Measurements from ENCODE around the gene UNC93A. TPM values are rescaled to one million over a fixed set of nuclear protein-coding genes. Genes with fewer than 3 reads are reported as not detected.
"Not testable (repeated sequence)": the region's sequence is repeated elsewhere in the genome, so short reads cannot be mapped to it uniquely, and the experiment has no call there.

Gene UNC93A
- total and polyA plus RNA-seq, 7 donors: not detected

- DNase-seq: no peak
- TF ChIP-seq CTCF (IDR thresholded peaks at IDR 0.05): no peak
- no peaks in the 10 kb centered on the region for H3K4me1 ChIP-seq
- ATAC-seq: no peak
- no peaks in the 10 kb centered on the region for H3K9me3 ChIP-seq
- 63 to 74% (median 63%) methylated on average over 15 of the region's 15 CpGs for WGBS, 3 donors
- H3K27me3 ChIP-seq (ENCODE audit: insufficient read depth in 3 of 3, low read length in 2 of 3): peaks cover 0 to 5% (median 0%) of the 10 kb centered on the region in 3 donors
- intact Hi-C loops (cut with DNase I): no loop called here
- H3K4me3 ChIP-seq: no peak overlapping the region
- no peak overlapping the region for H3K27ac ChIP-seq
- no peaks in the 10 kb centered on the region for H3K36me3 ChIP-seq (ENCODE audit: insufficient read depth in 1 of 2, low read depth in 1 of 2)
These were observed 5.9 kb upstream of the UNC93A start for GRCh38 chr6:167285077-167285770.

GRCh38 chr6:167287513-167288048, 3.5 kb upstream of the UNC93A start:
- no peak for TF ChIP-seq CTCF (IDR thresholded peaks at IDR 0.05)
- 90 to 92% (median 90%) methylated on average over 13 of the region's 13 CpGs for WGBS, 3 donors
- Histone ChIP-seq H3K27me3 (ENCODE audit: insufficient read depth in 3 of 3, low read length in 2 of 3) (no peaks in the 10 kb centered on the region), H3K9me3 (no peaks in the 10 kb centered on the region), H3K27ac (no peak overlapping the region), H3K4me3 (no peak overlapping the region), H3K4me1 (no peaks in the 10 kb centered on the region), H3K36me3 (ENCODE audit: insufficient read depth in 1 of 2, low read depth in 1 of 2) (no peaks in the 10 kb centered on the region)
- intact Hi-C loops (cut with DNase I): no loop called here
- DNase-seq: no peak
- no peak for ATAC-seq

GRCh38 chr6:167288591-167289225, 2.4 kb upstream of the UNC93A start:
- H3K27ac ChIP-seq; H3K4me3 ChIP-seq; H3K27me3 ChIP-seq (ENCODE audit: insufficient read depth in 3 of 3, low read length in 2 of 3); intact Hi-C loops (cut with DNase I); H3K4me1 ChIP-seq; H3K9me3 ChIP-seq; DNase-seq; H3K36me3 ChIP-seq (ENCODE audit: insufficient read depth in 1 of 2, low read depth in 1 of 2): not testable (repeated sequence)
- ATAC-seq: peak; percentile 65 to 82 (median 71)
- WGBS, 3 donors: 16 to 28% (median 22%) methylated on average over 10 to 14 of the region's 14 CpGs
- peak; percentile 63 for TF ChIP-seq CTCF (IDR thresholded peaks at IDR 0.05)

GRCh38 chr6:167289291-167289690, 1.8 kb upstream of the UNC93A start:
- H3K27ac ChIP-seq; DNase-seq; H3K27me3 ChIP-seq (ENCODE audit: insufficient read depth in 3 of 3, low read length in 2 of 3); H3K9me3 ChIP-seq; H3K4me3 ChIP-seq; H3K36me3 ChIP-seq (ENCODE audit: insufficient read depth in 1 of 2, low read depth in 1 of 2); ATAC-seq; H3K4me1 ChIP-seq; intact Hi-C loops (cut with DNase I): not testable (repeated sequence)
- 75 to 96% (median 85%) methylated on average over 1 of the region's 2 CpGs for WGBS, 3 donors

GRCh38 chr6:167291623-167292300, 647 bp downstream of the UNC93A start:
- intact Hi-C loops (cut with DNase I): loop anchor here (5.0 to 10.0 kb wide), 2 partner anchors 74 to 517 kb away; no protein-coding TSS in a partner anchor
- Histone ChIP-seq H3K27me3 (ENCODE audit: insufficient read depth in 3 of 3, low read length in 2 of 3) (peaks cover 0 to 8% (median 0%) of the 10 kb centered on the region in 3 donors), H3K4me3 (no peak overlapping the region), H3K27ac (no peak overlapping the region), H3K36me3 (ENCODE audit: insufficient read depth in 1 of 2, low read depth in 1 of 2) (no peaks in the 10 kb centered on the region), H3K9me3 (no peaks in the 10 kb centered on the region), H3K4me1 (no peaks in the 10 kb centered on the region)
- ATAC-seq: no peak
- 74 to 82% (median 78%) methylated on average over 7 of the region's 7 CpGs for WGBS, 3 donors
- DNase-seq: no peak
- no peak for TF ChIP-seq CTCF (IDR thresholded peaks at IDR 0.05)
